NCI-H2227 treated with DMSO at 0.1 percent for 48 hours (cell line): Measurements from ENCODE around the gene ZNF595.
"Not testable (repeated sequence)": the region's sequence is repeated elsewhere in the genome, so short reads cannot be mapped to it uniquely, and the experiment has no call there.

Experiments used
- DNase-seq: peaks from one replicate; lab custom pipeline; 2025; lab: John Stamatoyannopoulos, UW

The ZNF595 gene

DNA sequence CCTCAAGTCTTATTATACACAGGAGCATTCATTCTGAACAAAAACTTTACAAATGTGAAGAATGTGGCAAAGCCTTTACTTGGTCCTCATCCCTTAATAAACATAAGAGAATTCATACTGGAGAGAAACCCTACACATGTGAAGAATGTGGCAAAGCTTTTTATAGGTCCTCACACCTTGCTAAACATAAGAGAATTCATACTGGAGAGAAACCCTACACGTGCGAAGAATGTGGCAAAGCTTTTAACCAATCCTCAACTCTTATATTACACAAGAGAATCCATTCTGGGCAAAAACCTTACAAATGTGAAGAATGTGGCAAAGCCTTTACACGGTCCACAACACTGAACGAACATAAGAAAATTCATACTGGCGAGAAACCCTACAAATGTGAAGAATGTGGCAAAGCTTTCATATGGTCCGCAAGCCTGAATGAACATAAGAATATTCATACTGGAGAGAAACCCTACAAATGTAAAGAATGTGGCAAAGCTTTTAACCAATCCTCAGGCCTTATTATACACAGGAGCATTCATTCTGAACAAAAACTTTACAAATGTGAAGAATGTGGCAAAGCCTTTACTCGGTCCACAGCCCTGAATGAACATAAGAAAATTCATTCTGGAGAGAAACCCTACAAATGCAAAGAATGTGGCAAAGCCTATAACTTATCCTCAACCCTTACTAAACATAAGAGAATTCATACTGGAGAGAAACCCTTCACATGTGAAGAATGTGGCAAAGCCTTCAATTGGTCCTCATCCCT, 33.6 kb downstream of the ZNF595 start:
- DNase-seq = not testable (repeated sequence)

DNA sequence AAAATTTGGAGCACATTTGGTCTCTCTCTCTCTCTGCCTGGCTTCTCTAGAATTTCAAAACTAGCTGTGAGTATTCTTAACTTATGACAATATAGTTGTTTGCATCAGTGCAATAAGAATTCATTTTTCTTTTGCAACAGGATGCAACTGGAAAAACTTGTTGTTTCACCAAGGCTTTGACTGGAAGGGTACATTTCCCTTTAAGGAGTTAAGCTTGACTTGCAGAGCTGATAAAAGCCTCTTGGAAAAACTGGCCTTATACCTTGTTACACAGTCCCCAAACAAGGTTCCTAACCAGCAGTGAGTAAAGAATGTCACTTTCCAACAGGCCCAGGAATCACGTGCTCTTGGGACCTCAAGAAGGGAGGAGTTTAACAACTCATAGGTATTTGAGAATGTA, 45.3 kb downstream of the ZNF595 start:
- DNase-seq = no peak

DNA sequence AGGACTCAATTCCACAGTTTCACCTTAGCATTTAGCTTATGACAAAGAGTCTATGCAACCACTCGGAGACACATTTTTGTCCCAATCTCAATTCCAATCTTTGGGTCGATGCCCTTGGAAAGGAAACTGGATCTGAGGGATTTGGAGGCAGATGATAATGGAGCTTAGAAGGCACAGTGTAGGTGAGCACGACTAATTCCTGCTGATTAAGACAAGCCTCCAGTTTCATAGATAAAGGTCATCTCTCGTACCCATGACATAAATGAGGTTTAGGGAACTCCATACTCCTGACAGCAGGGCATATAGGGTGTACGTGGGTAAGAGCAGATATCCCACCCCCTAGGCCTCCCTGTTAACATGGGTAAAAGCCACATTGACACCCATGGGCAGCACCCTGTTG, 46.7 kb downstream of the ZNF595 start:
- no peak for DNase-seq

DNA sequence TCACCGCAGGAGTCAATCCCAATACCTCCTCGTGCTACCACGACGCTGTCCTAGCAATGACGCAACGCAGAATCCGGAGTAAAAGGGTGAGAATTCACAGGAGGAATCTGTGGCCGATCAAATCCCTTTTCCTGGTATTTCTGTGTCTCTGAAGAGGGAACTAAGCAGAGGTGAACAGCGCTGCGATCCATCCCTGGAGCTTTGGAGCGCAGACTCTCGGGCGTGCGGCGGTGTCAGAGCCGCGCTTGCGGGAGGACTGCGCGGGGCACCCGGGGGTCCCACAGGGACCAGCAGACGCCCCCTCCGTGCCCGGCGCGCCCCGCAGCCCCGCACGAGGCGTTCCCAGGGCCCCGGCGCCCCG, 53.9 kb downstream of the ZNF595 start:
- no peak for DNase-seq

DNA sequence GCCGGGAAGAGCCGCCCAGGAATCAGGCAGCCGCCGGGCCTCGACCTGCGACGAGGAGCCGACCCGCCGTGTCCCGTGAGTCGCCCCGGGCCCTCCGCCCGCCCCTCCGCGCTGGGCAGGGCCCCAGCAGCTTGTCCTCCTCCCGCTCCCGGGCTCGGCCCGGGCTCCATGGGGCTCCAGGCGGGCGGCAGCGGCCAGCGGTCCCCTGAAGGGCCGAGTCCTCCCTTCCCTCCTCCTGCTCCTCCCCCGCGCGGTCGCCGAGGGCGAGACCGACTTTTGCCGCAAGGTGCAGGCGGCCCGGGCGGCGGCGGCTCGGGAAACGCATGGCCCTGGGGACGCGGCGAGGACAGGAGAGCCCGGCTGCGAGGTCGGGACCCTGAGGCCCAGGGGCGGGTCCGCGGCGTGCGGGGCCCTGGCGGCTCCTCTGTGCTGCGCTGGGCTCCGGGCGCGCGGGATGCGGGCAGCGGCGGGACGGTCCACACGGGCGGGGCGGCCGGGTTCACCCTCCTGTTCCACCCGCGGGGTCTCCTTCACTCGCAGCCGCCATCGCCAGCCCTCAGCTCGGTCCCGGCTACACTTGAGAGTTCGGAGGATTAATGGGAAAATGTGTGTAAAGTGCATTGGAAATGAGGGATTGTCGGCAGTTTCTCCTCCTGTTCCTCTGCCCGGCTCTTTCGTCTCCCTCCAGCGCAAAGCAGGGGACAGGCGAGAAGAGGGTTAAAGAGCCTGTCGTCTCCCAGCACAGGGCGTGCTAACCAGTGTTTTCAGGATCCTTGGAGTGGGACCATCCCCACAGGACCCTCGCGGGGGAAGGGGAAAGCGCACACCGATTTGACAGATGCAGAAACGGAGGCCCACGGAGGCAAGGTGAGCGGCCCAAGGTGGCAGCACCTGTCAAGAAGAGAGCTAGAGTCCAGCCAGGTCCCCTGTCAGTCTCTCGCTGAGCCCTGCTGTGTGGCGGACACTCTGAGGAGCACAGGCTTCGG, 54.6 kb downstream of the ZNF595 start:
- no peak for DNase-seq

DNA sequence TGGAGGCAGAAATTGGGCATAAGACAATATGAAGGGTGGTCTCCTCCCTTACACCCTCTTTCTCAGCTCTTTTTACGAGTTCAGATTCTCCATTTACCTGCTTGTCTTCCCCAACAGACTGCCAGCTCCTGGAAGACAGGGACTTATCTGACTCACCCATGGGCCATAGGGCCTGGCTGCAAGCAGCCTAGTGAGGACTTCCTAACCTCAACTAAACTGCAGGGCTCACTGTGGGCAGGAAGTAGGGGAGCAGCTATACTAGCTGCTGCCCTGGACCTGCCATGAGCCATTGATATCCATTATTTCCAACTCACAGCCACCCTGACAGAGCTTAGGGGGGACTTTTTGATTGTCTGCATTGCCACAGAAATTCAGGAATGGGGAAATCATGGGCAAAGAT, 59.6 kb downstream of the ZNF595 start:
- DNase-seq = no peak

DNA sequence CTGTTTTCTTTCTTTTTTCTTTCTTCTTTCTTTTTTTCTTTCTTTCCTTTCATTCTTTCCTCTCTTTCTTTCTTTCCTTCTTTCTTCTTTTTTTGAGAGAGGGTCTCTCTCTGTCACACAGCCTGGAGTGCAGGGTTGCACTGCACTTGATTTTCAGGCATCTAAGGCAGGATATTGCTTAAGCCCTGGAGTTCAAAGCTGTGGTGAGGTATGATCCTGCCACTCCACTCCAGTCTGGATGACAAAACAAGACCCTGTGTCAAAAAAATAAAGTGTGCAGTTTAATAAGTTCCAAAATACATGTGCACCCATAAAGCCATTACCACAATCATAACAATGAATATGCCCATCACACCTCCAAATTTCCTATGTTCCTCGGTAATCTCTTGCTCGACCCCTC, 60.6 kb downstream of the ZNF595 start:
- DNase-seq = no peak

DNA sequence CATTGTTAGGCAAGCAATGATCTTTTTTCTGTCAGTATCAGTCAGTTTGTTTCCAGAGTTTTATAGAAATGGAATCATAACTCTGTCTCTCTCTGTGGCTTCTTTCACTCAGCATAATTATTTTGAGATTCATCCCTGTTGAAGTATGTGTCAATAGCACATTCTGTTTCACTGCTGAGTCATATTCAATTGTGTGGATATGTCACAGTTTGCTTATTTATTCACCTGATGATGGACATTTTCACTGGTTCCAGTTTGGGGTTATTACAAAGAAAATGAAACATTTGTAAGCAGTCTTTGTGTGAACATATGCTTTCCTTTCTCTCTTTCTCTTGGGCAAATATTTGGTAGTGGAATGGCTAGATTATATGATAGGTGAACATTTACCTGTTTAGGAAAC, 61.0 kb downstream of the ZNF595 start:
- DNase-seq = no peak

DNA sequence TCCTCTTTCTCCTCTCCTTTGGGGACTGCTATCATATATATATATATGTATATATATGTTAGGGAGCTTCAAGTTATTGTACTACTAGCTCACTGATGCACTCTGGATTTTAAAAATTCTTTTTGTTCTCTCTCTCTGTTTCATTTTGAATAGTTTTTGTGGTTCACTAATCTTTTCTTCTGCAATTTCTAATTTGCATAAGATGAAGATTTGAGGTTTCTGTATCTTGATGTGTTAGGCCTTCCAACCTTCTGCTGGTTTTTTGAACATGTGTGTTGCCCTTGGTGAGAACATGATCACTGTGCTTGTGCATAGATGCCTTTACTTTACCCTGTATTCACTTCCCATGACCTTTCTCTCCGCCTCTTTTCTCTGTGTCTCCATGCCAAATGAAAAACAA, 63.4 kb downstream of the ZNF595 start:
- DNase-seq = no peak

DNA sequence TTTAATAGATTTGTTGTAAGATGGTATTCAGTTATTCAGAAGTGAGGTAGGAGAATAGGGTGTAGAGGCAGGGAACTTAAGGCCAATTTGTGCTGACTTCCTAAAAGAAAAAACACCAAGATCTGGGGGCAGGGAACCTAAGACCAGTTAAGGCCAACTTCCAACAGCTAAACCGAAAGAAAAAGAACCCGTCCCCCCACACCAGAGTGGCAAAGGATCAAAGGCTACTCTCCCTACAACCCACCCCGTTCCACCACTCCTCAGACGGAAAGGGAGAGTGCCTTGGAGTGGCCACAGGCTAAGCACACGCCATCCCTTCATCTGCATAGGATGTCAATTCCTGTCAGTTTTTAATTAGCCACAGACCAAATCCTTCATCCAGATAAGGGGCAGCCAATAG, 67.5 kb downstream of the ZNF595 start:
- DNase-seq = no peak

DNA sequence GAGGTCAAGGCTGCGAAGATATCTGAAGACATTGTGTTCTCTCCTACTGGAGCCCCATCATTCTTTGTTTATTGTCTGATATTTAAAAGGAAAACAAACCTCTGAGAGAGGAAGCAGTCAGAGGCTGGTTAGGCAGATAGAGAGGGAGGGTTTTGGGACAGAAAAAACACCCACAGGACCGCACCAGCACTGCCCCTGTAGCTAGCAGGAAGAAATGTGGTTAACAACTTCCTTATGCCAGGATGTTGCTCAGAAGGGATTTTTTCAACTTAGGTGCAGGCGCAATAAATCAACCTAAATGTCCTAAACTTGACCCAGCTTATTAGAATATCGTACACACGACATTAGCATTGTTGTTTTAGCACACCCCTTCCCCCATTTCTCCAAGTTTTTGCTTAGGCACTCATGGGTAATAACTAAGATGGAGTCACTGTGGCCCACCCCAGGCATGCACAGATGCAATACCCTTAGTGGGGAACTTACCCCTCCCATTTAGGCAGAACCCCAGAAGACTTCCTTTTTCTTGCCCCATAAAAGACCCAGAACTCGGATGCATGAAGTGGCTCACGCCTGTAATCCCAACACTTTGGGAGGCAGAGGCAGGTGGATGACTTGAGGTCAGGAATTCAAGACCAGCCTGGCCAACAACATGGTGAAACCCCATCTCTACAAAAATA, 68.4 kb downstream of the ZNF595 start:
- DNase-seq = no peak

DNA sequence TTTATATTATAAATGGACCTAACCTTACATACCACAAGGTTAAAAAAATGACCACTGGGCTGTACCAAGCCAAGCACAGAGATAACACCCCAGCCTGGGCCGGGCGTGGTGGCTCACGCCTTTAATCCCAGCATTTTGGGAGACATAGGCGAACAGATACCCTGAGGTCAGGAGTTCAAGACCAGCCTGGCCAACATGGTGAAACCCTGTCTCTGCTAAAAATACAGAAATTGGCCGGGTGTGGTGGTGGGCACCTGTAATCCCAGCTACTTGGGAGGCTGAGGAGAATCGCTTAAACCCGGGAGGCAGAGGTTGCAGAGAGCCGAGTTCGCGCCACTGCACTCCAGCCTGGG, 70.8 kb downstream of the ZNF595 start:
- DNase-seq = not testable (repeated sequence)

DNA sequence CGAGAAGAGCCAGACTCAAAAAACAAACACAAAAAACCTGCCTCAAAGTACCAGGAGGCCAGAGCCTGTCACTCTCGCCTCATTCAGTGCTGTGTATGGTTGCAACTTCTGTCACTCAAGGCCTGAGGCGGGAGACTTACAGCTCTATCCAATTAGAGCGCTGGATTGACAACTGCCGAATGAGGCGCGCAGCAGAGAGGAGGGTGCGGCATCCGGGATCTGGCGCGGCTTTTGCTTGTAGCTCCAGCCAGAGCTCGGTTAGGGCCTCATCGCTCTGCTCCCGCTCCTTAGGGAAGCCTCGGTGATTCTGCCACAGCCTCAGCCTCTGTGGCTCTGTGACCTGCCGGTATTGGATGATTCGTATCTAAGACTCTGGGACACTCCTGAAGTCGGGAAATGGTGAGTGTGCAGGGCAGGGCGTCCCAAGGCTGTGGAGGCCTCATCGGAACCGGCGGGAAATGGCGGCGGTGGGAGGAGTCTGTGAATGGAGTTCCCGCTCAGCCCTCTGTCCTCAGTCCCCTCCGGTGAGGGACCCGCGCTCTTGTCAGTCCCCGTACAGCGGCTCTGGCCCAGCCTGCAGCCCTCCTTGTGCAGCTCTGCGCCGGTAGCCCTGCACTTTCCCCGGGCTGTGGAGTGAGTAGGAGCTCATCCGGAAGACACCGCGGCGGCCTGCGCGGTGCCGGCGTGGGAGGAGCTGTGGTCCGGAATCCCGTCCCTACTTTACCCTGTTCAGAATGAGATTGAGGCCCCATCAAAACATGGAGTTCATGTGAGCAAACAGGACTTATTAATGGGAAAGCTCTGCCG, 71.4 kb downstream of the ZNF595 start, which contains the start of gene ZNF718:
Gene ZNF718, plus strand, starts transcription at position 227 of the 807 bp plus-strand sequence. Its CDS starts 170 bp downstream, at position 397.
- peak; percentile 56 for DNase-seq

DNA sequence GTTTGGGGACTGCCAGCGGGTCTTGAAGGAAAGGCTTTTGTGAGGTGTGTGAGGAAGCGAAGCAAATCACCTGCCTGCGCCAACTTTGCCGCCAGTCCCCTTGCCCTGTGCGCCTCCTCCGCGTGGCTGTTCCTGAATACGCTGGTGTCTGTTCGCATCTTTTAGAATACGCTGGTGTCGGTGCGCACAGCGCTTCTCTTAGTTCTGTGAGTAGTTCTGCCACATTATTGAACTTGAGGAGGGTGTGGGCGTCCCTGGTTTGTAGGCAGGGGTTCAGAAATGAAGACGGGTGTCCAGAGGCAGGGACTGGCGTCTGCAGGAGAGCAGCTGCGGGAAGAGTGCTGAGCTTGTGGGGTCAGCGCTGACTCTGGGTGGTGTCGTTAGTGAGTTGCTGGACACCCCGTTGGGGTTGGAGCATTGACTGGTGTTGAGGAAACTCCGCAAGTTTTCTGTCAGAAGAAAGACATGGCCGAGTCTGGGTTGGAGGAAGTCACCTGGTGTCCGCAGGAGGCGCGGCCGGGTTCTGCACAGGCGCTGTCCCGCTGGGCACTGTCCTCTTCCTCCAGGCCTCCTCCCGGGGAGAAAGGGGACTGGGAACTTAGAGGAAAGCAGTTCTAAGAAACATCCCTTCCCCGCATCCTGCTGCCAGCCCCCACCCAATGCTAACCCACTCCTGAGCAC, 72.1 kb downstream of the ZNF595 start:
- DNase-seq = no peak

DNA sequence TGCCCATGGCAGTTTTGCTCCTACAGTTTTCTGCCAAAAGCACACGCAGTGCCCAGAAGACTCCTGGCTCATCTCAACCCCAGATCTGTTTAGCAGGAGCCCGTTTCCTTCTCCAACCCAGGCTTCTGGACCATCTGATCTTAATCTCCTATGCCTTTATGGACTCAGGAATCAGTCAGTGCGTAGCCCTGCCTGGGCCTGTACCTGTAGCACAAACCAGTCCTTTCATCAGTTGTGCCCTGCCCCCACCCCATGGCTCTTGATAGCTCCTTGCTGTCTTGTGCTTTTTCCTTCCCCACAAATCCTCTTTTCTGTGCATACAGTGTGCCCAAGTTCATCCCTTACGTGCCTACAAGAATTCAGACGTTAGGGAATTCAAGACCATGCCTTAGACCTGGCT, 72.7 kb downstream of the ZNF595 start:
- DNase-seq = no peak

DNA sequence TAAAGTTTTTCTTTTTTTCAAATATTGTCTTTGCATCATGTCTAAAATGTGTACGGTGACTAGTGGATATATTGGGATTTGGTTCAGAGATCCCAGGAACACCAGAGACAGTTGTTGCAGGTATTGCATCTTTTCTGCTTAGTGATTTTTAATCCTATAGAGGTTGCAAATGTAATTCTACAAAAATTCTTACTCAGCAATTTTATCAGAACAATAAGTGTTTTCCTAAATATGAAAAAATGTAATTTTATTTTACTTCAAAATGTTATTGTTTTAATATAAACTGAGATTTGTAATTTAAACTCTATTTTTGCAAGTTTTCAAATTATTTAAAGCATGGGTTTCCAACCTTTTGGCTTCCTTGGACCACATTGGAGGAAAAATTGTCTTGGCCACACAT, 79.4 kb downstream of the ZNF595 start:
- DNase-seq = no peak
